ENCODE results near the gene IGSF10.

IGSF10 gene

DNA sequence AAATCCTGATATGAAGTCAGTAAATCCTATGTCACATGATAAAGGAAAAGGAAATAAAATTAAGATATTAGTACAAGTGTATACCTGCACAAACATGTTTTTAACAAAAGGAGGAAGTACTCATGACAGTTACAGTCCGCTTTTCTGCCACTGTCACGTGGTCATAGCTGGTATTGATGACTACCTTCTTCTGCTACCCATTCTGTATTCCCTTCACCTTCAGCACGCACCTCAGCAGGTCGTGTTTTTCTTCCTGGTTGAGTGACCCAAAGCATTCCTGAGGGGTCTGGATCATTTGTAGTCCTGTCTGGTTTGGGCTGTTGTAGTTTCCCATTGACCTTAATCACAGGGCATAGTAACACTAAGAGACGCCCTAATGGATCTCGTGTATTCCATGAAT lies 41.1 kb downstream of the IGSF10 start:
- no peak for DNase-seq

DNA sequence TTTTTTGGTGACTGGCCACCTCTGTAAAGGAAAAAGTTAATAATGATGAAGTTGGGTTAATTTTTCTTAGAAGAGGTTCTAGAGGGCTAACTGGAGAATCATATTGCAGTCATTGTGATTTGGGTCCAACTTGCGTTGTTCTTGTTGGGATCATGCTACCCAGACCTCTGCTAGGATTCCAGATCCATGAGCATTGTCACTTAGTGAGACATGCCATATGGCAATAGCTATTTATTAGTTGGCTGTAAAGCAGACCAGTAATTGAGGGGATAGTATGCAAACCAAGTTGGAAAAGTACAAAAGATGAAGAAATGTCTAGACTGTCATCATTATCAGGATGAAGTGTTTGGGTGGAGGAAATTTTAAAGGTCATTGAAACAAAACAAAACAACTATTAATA lies 45.6 kb downstream of the IGSF10 start:
- DNase-seq = no peak

- DNase-seq = no peak
Measured at GRCh38 chr3:151412989-151413388, 47.9 kb downstream of the IGSF10 start.
